Stimulated activated CD4-positive, alpha-beta T cell treated with anti-CD3 and anti-CD28 coated beads, Interleukin-15, amount 100 ng/mL, for 48 hours (primary cell): ENCODE data around the gene SULT1C2.
"Not testable (repeated sequence)": the region's sequence is repeated elsewhere in the genome, so short reads cannot be mapped to it uniquely, and the experiment has no call there.

ENCODE experiments used
- DNase-seq, 2 donors: peaks; one replicate each; pipeline ENCODE4 v3.0.0-alpha.2; 2020; ENCODE audit warnings: low read depth in 2 of 2

Gene SULT1C2

DNA sequence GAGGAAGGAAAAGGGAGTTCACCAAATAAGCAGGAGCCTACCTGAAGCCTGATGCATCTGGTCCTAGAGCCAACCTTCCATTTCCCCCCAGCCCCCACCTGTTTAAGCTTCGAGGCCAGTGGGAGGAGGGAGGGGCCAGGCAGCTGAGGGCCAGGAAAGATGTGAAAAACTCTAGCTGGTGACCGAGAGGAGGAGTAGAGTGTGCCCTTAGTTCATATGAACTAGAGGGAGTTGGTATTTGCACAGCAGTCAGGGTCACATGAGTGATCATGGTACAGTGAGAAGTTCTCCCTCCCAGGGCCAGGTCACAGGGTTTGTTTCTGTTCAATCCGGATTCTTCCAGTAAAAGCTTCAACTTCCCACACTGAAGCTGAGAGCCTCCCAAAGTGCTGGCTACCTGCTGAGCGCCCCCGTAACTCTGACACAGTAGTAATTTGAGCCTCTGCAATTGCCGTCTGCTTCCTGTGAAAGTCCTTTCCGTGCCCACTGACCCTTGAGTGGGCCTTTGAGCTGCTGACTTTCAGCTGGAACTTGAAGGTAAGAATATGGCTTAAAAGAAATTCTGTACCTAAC lies at the start of gene SULT1C2:
TSS of gene SULT1C2 (plus strand) at position 362 of the 573 bp plus-strand sequence. CDS start 4,773 bp downstream, outside the sequence.
- DNase-seq: no peak

- no peak for DNase-seq
These were observed 48.9 kb upstream of the SULT1C2 start, which contains the start of gene SULT1C3 for GRCh38 chr2:108239786-108240185. Gene SULT1C3 (plus strand): TSS chr2:108239968. CDS start chr2:108247195, 7,227 bp downstream.

- no peak for DNase-seq
These were observed 47.7 kb upstream of the SULT1C2 start for GRCh38 chr2:108240966-108241365.

DNA sequence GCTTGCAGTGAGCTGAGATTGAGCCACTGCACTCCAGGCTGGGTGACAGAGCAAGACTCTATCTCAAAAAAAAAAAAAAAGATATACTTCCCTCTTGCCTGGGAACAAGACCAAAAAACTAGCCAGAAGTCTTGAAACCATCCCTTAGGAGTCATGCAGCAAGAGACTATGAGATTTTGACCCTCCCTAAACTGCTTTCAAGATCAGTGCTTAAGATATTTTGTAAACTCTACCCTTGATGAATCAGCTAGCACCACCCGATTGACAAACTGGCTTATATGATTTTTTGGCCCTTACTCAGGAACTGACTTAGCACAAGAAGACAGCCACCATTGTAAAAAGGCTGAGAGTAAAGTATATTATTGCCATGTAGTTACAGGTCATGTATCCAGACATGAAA lies 45.1 kb upstream of the SULT1C2 start:
- DNase-seq: no peak

- DNase-seq: no peak
These were observed 43.9 kb upstream of the SULT1C2 start for GRCh38 chr2:108244667-108245414.

DNA sequence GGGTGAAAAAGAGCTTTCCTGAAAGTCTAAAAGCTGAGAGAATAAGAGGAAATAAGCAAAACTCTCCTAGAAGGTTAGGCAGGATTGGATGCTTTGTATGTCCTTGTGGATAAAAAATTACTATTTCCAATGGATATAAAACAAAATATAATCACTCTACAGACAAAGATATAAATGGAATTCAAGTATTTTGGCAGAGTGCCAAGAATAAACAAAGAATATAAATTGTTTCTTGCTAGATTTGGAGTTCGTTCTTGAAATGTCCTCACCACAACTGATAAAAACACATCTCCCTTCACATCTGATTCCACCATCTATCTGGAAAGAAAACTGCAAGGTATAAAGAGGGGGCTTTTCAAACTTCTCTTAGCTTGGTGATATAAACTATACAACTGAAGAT lies 35.6 kb upstream of the SULT1C2 start:
- no peak for DNase-seq

GRCh38 chr2:108257757-108258331 lies 30.9 kb upstream of the SULT1C2 start:
- no peak for DNase-seq

DNA sequence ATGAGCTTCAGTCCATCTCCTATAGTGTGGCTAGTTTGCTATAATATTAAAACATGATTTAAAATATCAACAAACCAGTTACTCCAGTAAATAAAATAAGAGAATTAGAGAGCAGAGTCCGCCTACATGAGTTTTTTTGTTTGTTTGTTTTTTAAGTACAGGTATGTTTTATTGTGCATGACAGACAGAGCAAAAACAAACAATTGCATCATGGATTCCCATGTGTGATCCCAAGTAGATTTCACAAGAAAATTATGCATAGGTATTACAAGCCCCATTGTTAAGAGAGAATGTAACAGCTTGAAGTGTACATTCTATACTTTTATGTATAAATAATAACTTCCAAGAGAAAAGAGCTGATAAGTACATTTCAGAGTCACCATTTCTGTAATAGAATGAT lies 27.9 kb upstream of the SULT1C2 start:
- DNase-seq: no peak

- DNase-seq: no peak
These were observed 26.7 kb upstream of the SULT1C2 start for GRCh38 chr2:108262036-108262435.

GRCh38 chr2:108263401-108263800 lies 25.3 kb upstream of the SULT1C2 start:
- no peak for DNase-seq

GRCh38 chr2:108266218-108266617 lies 22.5 kb upstream of the SULT1C2 start:
- no peak for DNase-seq

DNA sequence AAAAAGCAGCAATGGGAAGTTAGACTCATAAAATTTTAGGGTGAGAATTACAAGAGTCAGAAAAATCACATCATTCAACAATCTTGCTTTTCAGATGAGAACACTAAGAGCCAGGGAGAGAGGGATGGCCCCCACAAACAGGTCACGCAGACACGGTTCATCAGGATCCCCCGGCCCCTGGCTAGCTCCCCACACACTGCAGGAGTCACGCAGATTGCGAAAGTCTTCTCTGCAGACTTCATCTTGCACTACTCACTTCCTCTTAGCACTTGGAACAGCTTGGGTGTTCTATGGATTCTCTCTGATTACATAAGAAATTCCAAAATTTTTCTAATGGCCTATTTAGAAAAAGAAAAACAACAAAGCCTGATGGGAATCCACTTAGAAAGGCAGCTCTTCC lies 21.6 kb upstream of the SULT1C2 start:
- DNase-seq: no peak

DNA sequence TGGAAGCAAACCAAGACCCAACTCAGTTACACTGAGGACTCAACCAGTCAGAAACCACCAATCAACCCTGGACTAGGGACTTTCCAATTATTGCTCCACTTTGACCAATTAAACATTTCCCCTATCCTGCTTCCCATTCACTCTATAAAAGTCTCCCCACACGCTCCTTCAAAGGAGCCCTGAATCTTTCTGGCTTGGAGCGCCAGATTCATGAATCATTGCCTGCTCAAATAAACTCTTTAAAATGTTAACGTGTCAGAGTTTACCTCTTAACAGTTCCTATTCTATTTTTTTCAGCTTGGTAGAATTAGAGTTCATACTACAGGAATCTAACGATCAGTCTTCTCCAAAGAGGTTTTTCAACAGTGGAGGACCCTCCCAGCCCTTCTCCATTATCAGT lies 20.7 kb upstream of the SULT1C2 start:
- DNase-seq: no peak

- no peak for DNase-seq
These were observed 18.3 kb upstream of the SULT1C2 start for GRCh38 chr2:108270346-108270745.

- no peak for DNase-seq
These were observed 17.8 kb upstream of the SULT1C2 start for GRCh38 chr2:108270768-108271506.

GRCh38 chr2:108271691-108272253 lies 16.9 kb upstream of the SULT1C2 start:
- no peak for DNase-seq

DNA sequence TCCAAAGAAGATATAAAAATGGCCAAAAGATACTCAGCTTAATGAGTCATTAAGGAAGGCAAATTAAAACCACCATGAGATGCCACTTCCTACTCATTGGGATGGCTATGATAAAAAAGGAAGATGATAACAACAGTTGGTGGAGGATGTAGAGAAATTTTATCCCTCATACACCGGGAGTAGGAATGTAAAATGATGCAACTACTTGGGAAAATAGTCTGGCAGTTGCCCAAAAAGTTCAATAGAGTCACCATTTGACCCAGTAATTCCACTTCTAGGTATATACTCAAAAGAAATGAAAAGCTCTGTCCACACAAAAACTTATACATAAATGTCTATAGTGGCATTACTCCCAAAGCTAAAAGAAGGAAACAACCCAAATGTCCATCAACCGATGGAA lies 10.1 kb upstream of the SULT1C2 start:
- DNase-seq: no peak

GRCh38 chr2:108279468-108279867 lies 9.2 kb upstream of the SULT1C2 start:
- no peak for DNase-seq

DNA sequence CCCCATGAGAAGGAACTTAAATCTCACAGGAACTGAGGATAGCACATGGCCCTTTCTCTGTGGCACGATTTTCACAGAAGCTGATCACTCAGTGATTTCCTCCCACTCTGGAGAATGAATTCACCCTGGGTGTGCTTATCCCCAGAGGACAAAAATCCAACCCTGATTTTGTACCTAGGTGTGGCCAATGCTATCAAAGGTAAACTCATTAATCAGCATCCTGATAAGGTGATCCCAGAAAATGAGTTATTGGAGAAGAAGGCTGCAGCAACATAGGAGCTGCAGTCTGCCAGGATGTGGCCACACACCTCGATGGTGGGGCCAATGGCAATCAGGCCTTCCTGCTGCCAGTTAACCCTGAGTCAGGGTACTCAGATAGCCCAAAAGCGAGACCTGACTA lies 8.2 kb upstream of the SULT1C2 start:
- DNase-seq: no peak

- DNase-seq: not testable (repeated sequence)
These were observed 4.1 kb upstream of the SULT1C2 start for GRCh38 chr2:108284566-108284965.

GRCh38 chr2:108285616-108286015 lies 3.1 kb upstream of the SULT1C2 start:
- DNase-seq: no peak

GRCh38 chr2:108287169-108287568 lies 1.5 kb upstream of the SULT1C2 start:
- DNase-seq: no peak
